HEK293 (cell line): ENCODE results near the gene GGN.

Experiments used
- CTCF ChIA-PET: fragments of 350-600 bp; formaldehyde crosslinking; extraction: SDS; loops from one replicate; lab custom pipeline; 2021; ENCODE audit warnings: antibody characterized with exemption; lab: Yijun Ruan, JAX
- POLR2A ChIA-PET: fragments of 300-600 bp; formaldehyde crosslinking; extraction: SDS; loops from one replicate; lab custom pipeline; 2020; ENCODE audit warnings: antibody characterized with exemption, inconsistent platforms; lab: Yijun Ruan, JAX
- H3K27ac ChIP-seq: fragments of 200-500 bp; sonication (Bioruptor generic); 2 replicates; pipeline ENCODE4 v1.5.1; 2014; ENCODE audit warnings: low read depth, low read length, control low read depth, inconsistent platforms; ENCODE audit errors: extremely low read depth
- H3K36me3 ChIP-seq, 2 experiments: fragments of 200-500 bp in 1 of 2; sonication (Bioruptor generic) in 1 of 2; 1 replicate in 1 of 2; 2 replicates in 1 of 2; pipeline ENCODE4 v1.5.1; 2014 to 2017; ENCODE audit warnings: inconsistent platforms in 2 of 2, low read length in 2 of 2; ENCODE audit not compliant: control insufficient read depth in 2 of 2, insufficient read depth in 1 of 2
- H3K4me1 ChIP-seq: fragments of 200-500 bp; sonication (Bioruptor generic); 2 replicates; pipeline ENCODE4 v1.5.1; 2014; ENCODE audit warnings: mild to moderate bottlenecking, low read length, inconsistent platforms; ENCODE audit not compliant: control insufficient read depth, insufficient read depth
- H3K4me3 ChIP-seq: 2 replicates; pipeline ENCODE4 v1.5.1; 2011; ENCODE audit warnings: low read depth, mild to moderate bottlenecking, control low read depth, low read length, moderate library complexity
- H3K9me3 ChIP-seq: fragments of 200-500 bp; sonication (Bioruptor generic); 2 replicates; pipeline ENCODE4 v1.5.1; 2014; ENCODE audit warnings: low read depth, low read length, inconsistent platforms; ENCODE audit not compliant: control insufficient read depth, insufficient read depth
- MZF1 ChIP-seq: fragments of 450-650 bp; formaldehyde crosslinking; IDR thresholded peaks from 2 replicates; pipeline ENCODE4 v1.5.1; 2017; ENCODE audit warnings: missing biosample characterization, missing genetic modification characterization, borderline replicate concordance
- SCRT2 ChIP-seq: fragments of 450-650 bp; formaldehyde crosslinking; IDR thresholded peaks from 2 replicates; pipeline ENCODE4 v1.5.1; 2016; ENCODE audit warnings: missing biosample characterization, missing genetic modification characterization
- SP2 ChIP-seq: fragments of 450-650 bp; formaldehyde crosslinking; IDR thresholded peaks from 2 replicates; pipeline ENCODE4 v1.5.1; 2016; ENCODE audit warnings: missing biosample characterization, missing genetic modification characterization
- WT1 ChIP-seq: fragments of 450-650 bp; formaldehyde crosslinking; IDR thresholded peaks from 2 replicates; pipeline ENCODE4 v1.5.1; 2016; ENCODE audit warnings: missing biosample characterization, missing genetic modification characterization
- ZBTB10 ChIP-seq: fragments of 450-650 bp; formaldehyde crosslinking; IDR thresholded peaks from 2 replicates; pipeline ENCODE4 v1.5.1; 2016; ENCODE audit warnings: missing biosample characterization, missing genetic modification characterization
- ZBTB20 ChIP-seq: fragments of 450-650 bp; formaldehyde crosslinking; IDR thresholded peaks from 2 replicates; pipeline ENCODE4 v1.5.1; 2016; ENCODE audit warnings: missing biosample characterization, missing genetic modification characterization
- ZBTB48 ChIP-seq: fragments of 450-650 bp; formaldehyde crosslinking; IDR thresholded peaks from 2 replicates; pipeline ENCODE4 v1.5.1; 2016; ENCODE audit warnings: missing biosample characterization, missing genetic modification characterization
- ZIC2 ChIP-seq: fragments of 450-650 bp; formaldehyde crosslinking; IDR thresholded peaks from 2 replicates; pipeline ENCODE4 v1.5.1; 2016; ENCODE audit warnings: missing biosample characterization, missing genetic modification characterization
- ZNF140 ChIP-seq: fragments of 450-650 bp; formaldehyde crosslinking; IDR thresholded peaks from 2 replicates; pipeline ENCODE4 v1.5.1; 2016; ENCODE audit warnings: missing biosample characterization, missing genetic modification characterization
- ZNF146 ChIP-seq: fragments of 450-650 bp; formaldehyde crosslinking; IDR thresholded peaks from 2 replicates; pipeline ENCODE4 v1.5.1; 2016; ENCODE audit warnings: missing biosample characterization, missing genetic modification characterization
- ZNF155 ChIP-seq: fragments of 450-650 bp; formaldehyde crosslinking; IDR thresholded peaks from 2 replicates; pipeline ENCODE4 v1.5.1; 2016; ENCODE audit warnings: missing biosample characterization, missing genetic modification characterization
- ZNF174 ChIP-seq: fragments of 450-650 bp; formaldehyde crosslinking; IDR thresholded peaks from 2 replicates; pipeline ENCODE4 v1.5.0; 2017; ENCODE audit warnings: missing biosample characterization, mild to moderate bottlenecking, missing genetic modification characterization
- ZNF184 ChIP-seq: fragments of 450-650 bp; IDR thresholded peaks from 2 replicates; pipeline ENCODE4 v1.5.1; 2018; ENCODE audit warnings: missing biosample characterization, mild to moderate bottlenecking, missing genetic modification characterization
- ZNF211 ChIP-seq: fragments of 450-650 bp; formaldehyde crosslinking; IDR thresholded peaks from 2 replicates; pipeline ENCODE4 v1.5.1; 2016; ENCODE audit warnings: low read depth, missing biosample characterization, missing genetic modification characterization
- ZNF292 ChIP-seq: fragments of 450-650 bp; formaldehyde crosslinking; IDR thresholded peaks from 2 replicates; pipeline ENCODE4 v1.5.1; 2016; ENCODE audit warnings: low read depth, missing biosample characterization, missing genetic modification characterization, borderline replicate concordance
- ZNF324 ChIP-seq: fragments of 450-650 bp; formaldehyde crosslinking; IDR thresholded peaks from 2 replicates; pipeline ENCODE4 v1.5.1; 2016; ENCODE audit warnings: missing biosample characterization, missing genetic modification characterization
- ZNF37A ChIP-seq: fragments of 450-650 bp; IDR thresholded peaks from 2 replicates; pipeline ENCODE4 v1.5.1; 2018; ENCODE audit warnings: missing biosample characterization, missing genetic modification characterization
- ZNF501 ChIP-seq: fragments of 450-650 bp; formaldehyde crosslinking; IDR thresholded peaks from 2 replicates; pipeline ENCODE4 v1.5.1; 2016; ENCODE audit warnings: missing biosample characterization, missing genetic modification characterization
- ZNF585B ChIP-seq: fragments of 450-650 bp; formaldehyde crosslinking; IDR thresholded peaks from 2 replicates; pipeline ENCODE4 v1.5.1; 2016; ENCODE audit warnings: missing biosample characterization, missing genetic modification characterization
- ZNF610 ChIP-seq: fragments of 450-650 bp; formaldehyde crosslinking; IDR thresholded peaks from 2 replicates; pipeline ENCODE4 v1.5.1; 2016; ENCODE audit warnings: missing biosample characterization, missing genetic modification characterization, borderline replicate concordance
- ZNF692 ChIP-seq: fragments of 450-650 bp; formaldehyde crosslinking; IDR thresholded peaks from 2 replicates; pipeline ENCODE4 v1.5.1; 2016; ENCODE audit warnings: missing biosample characterization, missing genetic modification characterization
- ZNF776 ChIP-seq: fragments of 450-650 bp; formaldehyde crosslinking; IDR thresholded peaks from 2 replicates; pipeline ENCODE4 v1.5.0; 2017; ENCODE audit warnings: missing biosample characterization, missing genetic modification characterization, borderline replicate concordance
- ZNF792 ChIP-seq: fragments of 450-650 bp; formaldehyde crosslinking; IDR thresholded peaks from 2 replicates; pipeline ENCODE4 v1.5.1; 2016; ENCODE audit warnings: missing biosample characterization, missing genetic modification characterization
- ZNF843 ChIP-seq: fragments of 450-650 bp; formaldehyde crosslinking; IDR thresholded peaks from 2 replicates; pipeline ENCODE4 v1.5.1; 2016; ENCODE audit warnings: missing biosample characterization, missing genetic modification characterization
- ZXDB ChIP-seq: fragments of 450-650 bp; formaldehyde crosslinking; IDR thresholded peaks from 2 replicates; pipeline ENCODE4 v1.5.1; 2016; ENCODE audit warnings: missing biosample characterization, missing genetic modification characterization
- TF ChIP-seq, protein P1 (sequence below): fragments of 450-650 bp; formaldehyde crosslinking; IDR thresholded peaks from 2 replicates; pipeline ENCODE4 v1.5.1; 2016; ENCODE audit warnings: missing biosample characterization, missing genetic modification characterization
- TF ChIP-seq, protein P2 (sequence below): fragments of 450-650 bp; formaldehyde crosslinking; IDR thresholded peaks from 2 replicates; pipeline ENCODE4 v1.5.1; 2016; ENCODE audit warnings: missing biosample characterization, missing genetic modification characterization
- TF ChIP-seq, protein P3 (sequence below): fragments of 450-650 bp; formaldehyde crosslinking; IDR thresholded peaks from 2 replicates; pipeline ENCODE4 v1.5.1; 2016; ENCODE audit warnings: missing biosample characterization, missing genetic modification characterization

Gene GGN

DNA sequence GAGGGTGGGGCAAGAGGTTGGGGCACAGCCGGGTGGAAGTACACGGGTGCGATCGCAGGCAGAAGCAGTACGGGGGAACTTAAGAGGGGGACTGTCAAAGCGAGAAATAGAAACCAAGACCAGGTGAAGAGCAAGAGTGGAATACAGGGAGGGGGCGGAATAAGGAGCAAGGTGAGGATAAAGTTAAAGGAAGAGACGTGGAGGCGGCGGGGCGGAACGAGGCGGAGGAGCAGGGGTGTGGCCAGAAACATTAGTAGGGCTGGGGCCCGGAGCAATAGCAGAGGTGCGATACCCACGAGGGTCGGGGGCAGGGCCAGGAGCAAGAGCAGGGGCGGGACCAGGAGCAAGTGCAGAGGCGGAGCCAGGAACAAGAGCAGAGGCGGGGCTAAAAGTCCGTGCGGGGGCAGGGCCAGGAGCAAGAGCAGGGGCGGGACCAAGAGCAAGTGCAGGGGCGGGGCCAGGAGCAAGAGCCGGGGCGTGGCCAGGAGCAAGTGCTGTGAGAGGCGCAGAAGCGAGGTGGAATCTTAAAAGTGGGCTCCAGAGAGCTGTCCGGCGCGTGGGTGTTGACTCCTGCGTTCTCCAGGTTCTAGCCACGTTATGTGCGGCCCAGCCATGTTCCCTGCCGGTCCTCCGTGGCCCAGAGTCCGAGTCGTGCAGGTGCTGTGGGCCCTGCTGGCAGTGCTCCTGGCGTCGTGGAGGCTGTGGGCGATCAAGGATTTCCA lies 51.0 kb downstream of the GGN start (continued):
- TF ChIP-seq ZNF37A (tag by site-specific recombination) (no peak), ZNF843 (tag by site-specific recombination) (peak; percentile 49), ZNF501 (tag by site-specific recombination) (no peak; the same call in none of the 2 replicates), ZNF792 (peak; percentile 83; the same call in 1 of the 2 replicates), ZNF140 (tag by site-specific recombination) (no peak), ZNF292 (tag by site-specific recombination) (no peak), ZNF610 (tag by site-specific recombination) (peak; percentile 91), ZNF585B (tag by site-specific recombination) (no peak), ZBTB48 (tag by site-specific recombination) (peak; percentile 88), ZNF692 (tag by site-specific recombination) (peak; percentile 96), SP2 (peak; percentile 98)
- TF ChIP-seq, protein P1, sequence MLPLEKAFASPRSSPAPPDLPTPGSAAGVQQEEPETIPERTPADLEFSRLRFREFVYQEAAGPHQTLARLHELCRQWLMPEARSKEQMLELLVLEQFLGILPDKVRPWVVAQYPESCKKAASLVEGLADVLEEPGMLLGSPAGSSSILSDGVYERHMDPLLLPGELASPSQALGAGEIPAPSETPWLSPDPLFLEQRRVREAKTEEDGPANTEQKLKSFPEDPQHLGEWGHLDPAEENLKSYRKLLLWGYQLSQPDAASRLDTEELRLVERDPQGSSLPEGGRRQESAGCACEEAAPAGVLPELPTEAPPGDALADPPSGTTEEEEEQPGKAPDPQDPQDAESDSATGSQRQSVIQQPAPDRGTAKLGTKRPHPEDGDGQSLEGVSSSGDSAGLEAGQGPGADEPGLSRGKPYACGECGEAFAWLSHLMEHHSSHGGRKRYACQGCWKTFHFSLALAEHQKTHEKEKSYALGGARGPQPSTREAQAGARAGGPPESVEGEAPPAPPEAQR (tag by site-specific recombination): peak; percentile 86; the same call in 1 of the 2 replicates

DNA sequence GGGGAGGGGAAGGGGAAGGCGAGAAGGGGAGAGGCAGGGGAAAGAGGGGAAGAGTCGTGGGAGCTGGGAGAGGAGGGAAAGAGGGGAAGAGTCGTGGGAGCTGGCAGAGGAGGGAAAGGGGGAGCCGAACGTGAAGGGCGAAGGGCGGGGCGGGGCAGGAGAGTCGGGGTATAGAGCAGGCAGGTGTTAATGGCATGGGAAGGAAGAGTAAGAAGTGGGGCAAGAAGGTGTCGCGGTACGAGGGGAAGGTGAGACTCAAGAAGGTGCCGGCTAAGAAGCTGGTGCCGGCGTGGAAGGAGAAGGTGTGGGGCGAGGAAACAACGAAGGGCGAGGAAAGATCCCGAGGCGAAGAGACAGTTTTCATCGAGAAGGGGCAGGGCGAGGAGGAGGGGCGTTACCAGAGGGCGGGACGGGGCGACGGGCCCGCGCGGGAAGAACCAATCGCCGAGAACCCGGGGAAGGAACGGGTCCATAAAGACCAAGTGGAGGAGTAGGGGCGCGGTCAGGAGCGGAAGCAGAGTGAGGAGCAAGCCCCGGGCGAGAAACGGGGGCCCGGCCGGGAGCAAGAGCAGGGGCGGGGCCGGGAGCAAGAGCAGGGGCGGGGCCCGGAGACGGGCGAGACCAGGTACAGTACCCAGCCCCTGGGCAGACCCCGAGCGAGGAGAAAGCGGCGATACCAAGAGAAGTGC lies 51.7 kb downstream of the GGN start:
- H3K4me3 ChIP-seq: peak overlapping the region; percentile 66
- H3K27ac ChIP-seq: peak overlapping the region; percentile 80
- POLR2A ChIA-PET: interaction anchor here (0.6 to 5.5 kb wide), 8 partner anchors 23 to 111 kb away, joined by 3 to 83 read pairs (median 10); partner anchors contain the start of genes GGN, PSMD8 and SPRED3
- H3K4me1 ChIP-seq: peaks cover 14% of the 10 kb centered on the region
- CTCF ChIA-PET: interaction anchor here (0.6 to 9.9 kb wide), 44 partner anchors 10 to 608 kb away, joined by 3 to 183 read pairs (median 4); partner anchors contain the start of genes FAM98C, PSMD8 and SPINT2
- H3K9me3 ChIP-seq: no peaks in the 10 kb centered on the region
- peaks cover 0 to 4% of the 10 kb centered on the region in 2 experiments; a peak in 1 of 3 replicates for H3K36me3 ChIP-seq
- TF ChIP-seq ZBTB10 (peak; percentile 92; the same call in 1 of the 2 replicates), MZF1 (tag by site-specific recombination) (peak; percentile 17; the same call in 1 of the 2 replicates), ZBTB20 (peak; percentile 98), ZNF211 (no peak; the same call in 1 of the 2 replicates), ZNF174 (tag by site-specific recombination) (no peak), ZNF155 (tag by site-specific recombination) (no peak), ZIC2 (tag by site-specific recombination) (no peak), ZNF146 (no peak; the same call in 1 of the 2 replicates), ZNF184 (no peak), ZNF776 (tag by site-specific recombination) (no peak), ZNF324 (tag by site-specific recombination) (peak; percentile 98), WT1 (tag by site-specific recombination) (peak; percentile 69; the same call in 1 of the 2 replicates), ZXDB (tag by site-specific recombination) (no peak; the same call in 1 of the 2 replicates), SCRT2 (tag by site-specific recombination) (no peak)
- TF ChIP-seq, protein P2, sequence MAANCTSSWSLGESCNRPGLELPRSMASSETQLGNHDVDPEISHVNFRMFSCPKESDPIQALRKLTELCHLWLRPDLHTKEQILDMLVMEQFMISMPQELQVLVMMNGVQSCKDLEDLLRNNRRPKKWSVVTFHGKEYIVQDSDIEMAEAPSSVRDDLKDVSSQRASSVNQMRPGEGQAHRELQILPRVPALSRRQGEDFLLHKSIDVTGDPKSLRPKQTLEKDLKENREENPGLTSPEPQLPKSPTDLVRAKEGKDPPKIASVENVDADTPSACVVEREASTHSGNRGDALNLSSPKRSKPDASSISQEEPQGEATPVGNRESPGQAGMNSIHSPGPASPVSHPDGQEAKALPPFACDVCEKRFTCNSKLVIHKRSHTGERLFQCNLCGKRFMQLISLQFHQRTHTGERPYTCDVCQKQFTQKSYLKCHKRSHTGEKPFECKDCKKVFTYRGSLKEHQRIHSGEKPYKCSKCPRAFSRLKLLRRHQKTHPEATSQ (tag by site-specific recombination): 0 out of 2 replicates have a peak, but pooled peaks have one; percentile 59
- TF ChIP-seq, protein P3, sequence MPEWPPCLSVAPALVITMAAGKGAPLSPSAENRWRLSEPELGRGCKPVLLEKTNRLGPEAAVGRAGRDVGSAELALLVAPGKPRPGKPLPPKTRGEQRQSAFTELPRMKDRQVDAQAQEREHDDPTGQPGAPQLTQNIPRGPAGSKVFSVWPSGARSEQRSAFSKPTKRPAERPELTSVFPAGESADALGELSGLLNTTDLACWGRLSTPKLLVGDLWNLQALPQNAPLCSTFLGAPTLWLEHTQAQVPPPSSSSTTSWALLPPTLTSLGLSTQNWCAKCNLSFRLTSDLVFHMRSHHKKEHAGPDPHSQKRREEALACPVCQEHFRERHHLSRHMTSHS (tag by site-specific recombination): peak; percentile 68; the same call in 1 of the 2 replicates
